ENCODE measurements around the gene CERS6.

Gene CERS6

GRCh38 chr2:168814939-168815907, 359.2 kb downstream of the CERS6 start:
- DNase-seq, result no peak

DNA sequence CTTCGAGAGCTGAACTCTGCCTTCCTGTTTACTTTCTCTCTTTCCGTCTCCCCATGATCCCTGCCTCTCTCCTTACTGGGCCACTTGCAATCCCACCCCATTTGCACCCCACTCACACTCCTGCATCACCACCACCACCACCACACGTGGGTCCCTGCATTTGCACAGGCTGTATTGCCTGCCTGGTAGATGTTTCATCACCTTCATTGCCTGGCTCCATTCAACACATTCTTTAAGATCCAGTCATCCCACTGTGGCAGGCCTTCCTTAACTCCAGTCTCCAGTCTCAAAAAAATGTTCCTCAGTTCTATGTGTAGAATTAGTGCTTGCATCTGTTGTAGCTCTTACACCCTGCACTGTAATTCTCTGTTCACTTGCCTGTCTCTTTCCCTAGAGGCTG, 360.3 kb downstream of the CERS6 start:
- DNase-seq, result no peak

DNA sequence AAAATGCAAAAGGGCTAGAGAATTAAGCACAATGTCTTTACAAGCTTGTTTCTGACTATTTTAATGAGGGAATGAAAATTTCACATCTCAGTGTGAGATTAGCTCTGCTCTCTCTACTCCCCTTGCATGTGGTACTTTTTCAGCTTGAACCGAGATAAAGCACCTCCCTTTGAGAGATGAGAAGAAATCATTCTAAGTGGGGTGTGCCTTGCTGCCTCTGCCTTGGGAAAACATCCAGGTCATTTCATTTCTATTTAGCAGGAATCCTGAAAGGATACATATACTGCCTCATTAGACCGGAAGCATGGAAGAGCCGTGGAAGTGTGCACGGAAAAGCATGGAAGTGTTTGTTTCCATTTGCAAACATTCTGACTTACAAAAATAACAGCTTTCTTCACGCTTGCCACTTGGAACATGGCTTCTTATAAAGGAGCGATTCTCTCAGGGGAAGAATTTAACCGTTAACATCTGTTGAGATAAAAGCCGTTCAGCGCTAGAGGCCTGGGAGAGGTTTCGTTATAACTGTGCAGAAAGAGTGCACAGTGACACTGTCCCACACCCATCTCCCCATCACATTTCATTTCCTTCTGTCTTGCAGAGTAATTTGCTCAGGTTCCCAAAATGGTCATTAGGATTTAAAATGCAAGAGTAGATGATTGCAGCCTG, 363.1 kb downstream of the CERS6 start:
- DNase-seq, result no peak

DNA sequence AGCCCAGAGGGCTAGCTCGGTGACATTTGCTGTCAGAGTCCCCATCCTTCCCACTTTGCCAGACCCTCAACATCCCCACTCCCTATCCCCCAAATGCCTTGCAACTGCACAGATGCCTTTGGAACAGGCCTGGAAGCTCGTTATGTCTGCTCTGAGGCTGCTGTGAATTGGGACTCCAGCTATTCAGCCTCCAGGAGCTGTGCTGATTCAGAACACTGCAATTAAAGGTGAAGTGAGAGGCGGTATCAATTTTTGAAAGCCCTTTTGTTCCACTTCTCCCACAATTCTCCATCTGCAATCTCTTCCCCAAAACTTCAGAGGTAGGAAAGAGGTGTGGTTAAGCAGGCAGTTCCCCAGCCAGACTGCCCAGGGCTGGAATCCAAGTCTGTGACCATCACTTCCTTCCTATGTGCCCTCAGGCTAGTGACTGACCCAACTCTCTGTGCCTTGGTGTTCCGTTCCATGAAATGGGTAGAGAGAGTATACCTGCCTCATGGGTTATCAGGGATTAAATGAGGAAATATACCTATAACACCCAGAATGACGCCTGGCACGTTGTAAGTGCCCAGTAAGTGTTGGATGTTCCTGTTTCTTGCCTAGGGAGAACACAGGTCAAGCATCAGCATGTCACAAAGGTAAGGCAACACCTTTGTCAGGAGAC, 363.9 kb downstream of the CERS6 start:
- DNase-seq, result no peak

DNA sequence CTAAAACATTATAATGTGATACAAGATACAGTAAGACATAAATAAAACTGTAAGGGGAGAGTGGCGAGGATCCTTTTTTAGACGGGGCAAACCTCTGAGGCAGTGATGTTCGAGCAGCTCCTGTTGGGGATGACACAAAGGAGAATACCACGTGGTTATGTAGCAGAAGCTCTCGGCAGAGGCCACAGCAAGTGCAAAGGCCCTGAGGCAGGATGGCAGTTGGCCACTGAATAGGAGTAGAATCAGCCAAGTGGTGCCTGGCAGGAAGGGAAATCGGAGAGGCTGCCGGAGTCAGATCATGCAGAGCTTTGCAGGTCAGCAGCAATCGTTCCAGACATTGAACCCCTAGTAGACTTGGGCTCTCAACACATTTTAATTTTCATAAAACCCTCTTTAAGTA, 365.5 kb downstream of the CERS6 start:
- DNase-seq, result no peak

DNA sequence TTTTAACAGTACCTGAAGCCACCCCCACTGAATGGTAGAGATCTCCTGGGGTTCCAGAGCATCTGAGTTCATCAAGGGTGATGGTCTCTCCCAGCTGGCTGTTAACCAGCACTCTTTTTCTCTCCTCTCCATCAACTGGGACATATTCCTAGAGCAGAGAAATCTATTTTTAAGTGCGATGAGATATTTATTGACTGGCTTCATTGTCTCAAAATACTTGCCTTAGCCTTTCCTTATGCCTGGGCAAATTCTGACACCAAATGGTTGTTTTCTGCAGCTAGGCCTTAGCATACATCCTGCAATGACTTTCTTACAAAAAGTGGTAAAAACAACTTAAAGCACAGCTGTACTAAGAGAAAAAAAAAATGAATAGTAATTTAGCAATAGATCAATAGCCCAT, 365.9 kb downstream of the CERS6 start:
- DNase-seq, result no peak
